Fibroblast of pulmonary artery (primary cell): Measurements from ENCODE around the gene CATSPERD.

Experiments used
- DNase-seq: peaks from one replicate; pipeline ENCODE4 v3.0.0-alpha.2; 2010; ENCODE audit warnings: low read depth
- H3K4me3 ChIP-seq: replicated peaks from 2 replicates; pipeline ENCODE4 v1.5.1; 2011; ENCODE audit warnings: low read depth, mild to moderate bottlenecking, control low read depth, low read length, moderate library complexity
- TF ChIP-seq, protein P1 (sequence below): IDR thresholded peaks from 2 replicates; pipeline ENCODE4 v1.5.1; 2011; ENCODE audit warnings: mild to moderate bottlenecking, control low read depth, low read length, inconsistent platforms; ENCODE audit errors: missing control alignments

CATSPERD gene

DNA sequence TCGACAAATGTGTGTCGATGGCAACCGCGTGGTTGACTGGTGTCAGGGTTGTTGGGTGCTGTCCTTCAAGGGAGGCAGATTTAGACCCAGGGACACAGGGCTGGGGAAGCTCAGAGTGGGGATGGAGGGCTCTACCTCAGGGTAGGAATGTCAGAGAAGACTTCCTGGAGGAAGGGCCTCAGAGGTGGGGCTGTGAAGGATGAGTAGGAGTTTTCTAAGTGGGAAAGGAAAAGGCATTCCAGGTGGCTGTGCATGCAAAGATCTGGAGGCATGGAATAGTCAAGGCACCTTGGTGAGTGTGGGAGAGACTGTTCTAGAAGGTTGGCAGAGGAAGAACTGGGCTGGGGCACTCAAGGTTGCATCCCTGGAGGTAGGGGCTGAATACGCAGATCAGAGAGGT lies 86.5 kb downstream of the CATSPERD start:
- H3K4me3 ChIP-seq: no peak overlapping the region
- TF ChIP-seq, protein P1, sequence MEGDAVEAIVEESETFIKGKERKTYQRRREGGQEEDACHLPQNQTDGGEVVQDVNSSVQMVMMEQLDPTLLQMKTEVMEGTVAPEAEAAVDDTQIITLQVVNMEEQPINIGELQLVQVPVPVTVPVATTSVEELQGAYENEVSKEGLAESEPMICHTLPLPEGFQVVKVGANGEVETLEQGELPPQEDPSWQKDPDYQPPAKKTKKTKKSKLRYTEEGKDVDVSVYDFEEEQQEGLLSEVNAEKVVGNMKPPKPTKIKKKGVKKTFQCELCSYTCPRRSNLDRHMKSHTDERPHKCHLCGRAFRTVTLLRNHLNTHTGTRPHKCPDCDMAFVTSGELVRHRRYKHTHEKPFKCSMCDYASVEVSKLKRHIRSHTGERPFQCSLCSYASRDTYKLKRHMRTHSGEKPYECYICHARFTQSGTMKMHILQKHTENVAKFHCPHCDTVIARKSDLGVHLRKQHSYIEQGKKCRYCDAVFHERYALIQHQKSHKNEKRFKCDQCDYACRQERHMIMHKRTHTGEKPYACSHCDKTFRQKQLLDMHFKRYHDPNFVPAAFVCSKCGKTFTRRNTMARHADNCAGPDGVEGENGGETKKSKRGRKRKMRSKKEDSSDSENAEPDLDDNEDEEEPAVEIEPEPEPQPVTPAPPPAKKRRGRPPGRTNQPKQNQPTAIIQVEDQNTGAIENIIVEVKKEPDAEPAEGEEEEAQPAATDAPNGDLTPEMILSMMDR: no peak

DNA sequence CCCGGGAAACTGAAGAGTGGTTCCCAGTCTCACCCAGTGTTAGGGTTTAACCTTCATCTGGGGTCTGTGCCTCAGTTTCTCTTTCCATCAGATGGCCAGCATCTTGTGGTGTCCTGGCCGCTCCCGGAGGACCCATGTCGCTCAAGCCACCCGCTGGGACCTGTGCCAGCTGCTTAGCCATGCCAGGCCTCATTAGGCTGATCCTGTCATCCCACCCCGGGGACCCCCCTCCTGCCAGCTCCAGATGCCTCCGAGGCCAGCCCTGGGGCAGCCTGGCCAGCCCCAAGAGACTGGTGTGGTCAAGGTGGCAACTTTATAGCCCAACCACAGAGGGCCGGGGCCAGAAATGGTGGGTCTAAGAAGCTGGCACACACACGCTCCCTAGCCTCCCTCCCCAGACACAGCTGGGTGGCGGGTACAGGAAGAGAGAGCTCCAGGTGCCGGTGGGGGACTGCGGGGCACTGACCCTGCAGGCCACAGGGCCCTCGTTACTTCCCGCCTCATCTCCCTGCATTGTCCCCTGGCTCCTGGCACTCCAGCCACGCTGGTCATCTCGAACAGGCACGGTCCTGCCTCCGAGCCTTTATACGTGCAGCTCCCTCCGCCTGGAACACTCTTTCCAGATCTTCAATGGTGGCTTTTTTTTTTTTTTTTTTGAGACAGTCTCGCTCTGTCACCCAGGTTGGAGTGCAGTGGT lies 87.8 kb downstream of the CATSPERD start:
- H3K4me3 ChIP-seq: no peak overlapping the region
- DNase-seq: no peak
- TF ChIP-seq, protein P1: no peak

More for the DNA sequence above, 86.5 kb downstream of the CATSPERD start:
- no peak for DNase-seq

DNA sequence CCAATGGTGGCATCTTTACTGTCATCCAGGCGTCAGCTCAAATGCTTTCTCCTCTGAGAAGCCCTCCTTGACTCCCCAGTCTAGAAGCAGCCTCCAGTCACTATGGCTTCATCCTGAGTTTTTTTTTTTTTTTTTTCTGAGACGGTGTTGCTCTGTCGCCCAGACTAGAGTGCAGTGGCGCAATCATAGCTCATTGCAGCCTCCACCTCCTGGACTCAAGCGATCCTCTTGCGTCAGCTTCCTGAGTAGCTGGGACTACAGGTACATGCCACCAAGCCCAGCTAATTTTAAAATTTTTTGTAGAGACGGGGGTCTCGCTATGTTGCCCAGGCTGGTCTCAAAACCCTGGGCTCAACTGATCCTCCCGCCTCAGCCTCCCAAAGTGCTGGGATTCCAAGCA lies 88.6 kb downstream of the CATSPERD start:
- TF ChIP-seq, protein P1: no peak
- H3K4me3 ChIP-seq: no peak overlapping the region
- no peak for DNase-seq

DNA sequence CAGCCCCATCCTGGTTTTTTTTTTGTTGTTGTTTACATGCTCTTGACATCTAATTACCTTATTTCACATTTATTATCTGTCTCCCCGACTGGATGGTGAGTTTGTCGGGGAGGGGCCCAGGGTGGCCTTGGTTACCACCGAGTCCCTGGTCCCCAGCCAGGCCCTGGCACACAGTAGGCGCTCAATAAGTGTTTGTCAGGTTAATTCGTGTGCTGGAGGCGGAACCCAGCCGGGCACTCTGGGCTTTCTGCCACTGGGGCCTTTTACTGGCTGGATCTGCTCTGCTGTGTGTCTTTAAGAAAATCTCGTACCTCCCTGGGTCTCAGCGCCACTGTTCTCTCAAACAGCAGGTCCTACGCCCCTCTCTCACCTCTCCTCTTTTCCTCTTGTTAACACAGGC lies 89.0 kb downstream of the CATSPERD start:
- no peak overlapping the region for H3K4me3 ChIP-seq
- no peak for DNase-seq
- TF ChIP-seq, protein P1: no peak

DNA sequence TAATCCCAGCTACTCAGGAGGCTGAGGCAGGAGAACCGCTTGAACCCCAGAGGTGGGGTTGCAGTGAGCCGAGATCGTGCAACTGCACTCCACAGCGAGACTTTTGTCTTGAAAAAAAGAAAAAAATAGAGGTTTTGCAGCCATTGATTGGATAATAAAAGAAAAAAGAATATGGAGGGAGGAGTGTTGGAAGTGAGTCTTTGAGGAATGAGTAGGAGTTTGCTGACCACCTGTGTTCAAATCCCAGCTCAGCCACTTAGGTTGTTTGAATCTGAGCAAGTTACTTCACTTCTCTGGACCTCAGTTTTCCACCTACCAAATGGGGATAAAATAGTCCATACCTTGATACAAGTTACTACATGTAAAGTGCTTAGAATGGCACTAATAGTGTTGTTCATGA lies 90.7 kb downstream of the CATSPERD start:
- DNase-seq: no peak
- TF ChIP-seq, protein P1: no peak

DNA sequence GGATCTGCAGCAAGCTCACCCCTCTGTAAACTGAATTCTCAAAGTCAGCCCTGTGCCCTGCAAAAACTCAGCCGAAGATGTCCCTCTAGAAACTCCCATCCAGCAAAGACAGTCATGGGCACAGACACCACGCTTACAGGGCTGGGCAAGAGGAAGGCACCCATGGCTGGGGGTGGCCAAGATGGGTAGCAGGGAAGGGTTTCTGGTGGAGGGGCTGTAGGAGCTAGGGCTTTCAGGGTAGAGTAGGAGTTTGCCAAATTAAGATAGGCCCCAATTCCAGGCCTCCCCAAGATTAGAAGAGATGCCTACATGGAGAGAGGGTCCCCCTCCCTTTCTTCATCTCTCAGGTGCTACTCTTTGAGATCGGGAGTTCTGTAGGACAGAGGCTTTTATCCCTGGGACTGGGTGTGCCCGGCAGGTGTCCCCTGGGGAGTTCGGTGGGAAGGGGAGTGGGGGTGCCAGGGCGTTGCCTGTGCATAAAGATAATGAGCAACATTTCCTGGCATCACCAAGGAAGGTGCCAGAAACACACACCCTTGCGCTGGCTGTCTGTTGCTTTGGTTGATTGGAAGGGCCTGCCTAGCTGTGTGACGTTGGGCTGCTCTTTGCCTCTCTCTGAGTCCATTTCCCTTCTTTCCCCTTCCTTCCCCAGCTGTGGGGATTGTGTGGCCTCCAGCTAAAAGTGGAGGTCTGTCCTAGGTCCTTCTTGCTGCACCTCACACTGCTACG lies 93.8 kb downstream of the CATSPERD start:
- DNase-seq: no peak
- H3K4me3 ChIP-seq: no peak overlapping the region
- TF ChIP-seq, protein P1: no peak

More for the DNA sequence above, 90.7 kb downstream of the CATSPERD start:
- no peak overlapping the region for H3K4me3 ChIP-seq
